Lower leg skin (tissue), 4 donors: Measurements from ENCODE around the gene ETFA. TPM values are rescaled to one million over a fixed set of nuclear protein-coding genes. Genes with fewer than 3 reads are reported as not detected.

ENCODE experiments used
- DNase-seq, 2 donors: peaks; one replicate each; pipeline ENCODE4 v3.0.0-alpha.2; 2019; ENCODE audit warnings: low spot score in 2 of 2
- H3K4me3 ChIP-seq: fragments of 200-600 bp; sonication (generic); 2 replicates; pipeline ENCODE4 v1.5.1; 2017; ENCODE audit warnings: mild to moderate bottlenecking, low read depth; ENCODE audit not compliant: poor library complexity, severe bottlenecking
- CTCF ChIP-seq, 3 donors: fragments of 450-650 bp; IDR thresholded peaks; one replicate each; pipeline ENCODE4 v1.5.1; 2016; ENCODE audit warnings: antibody characterized with exemption in 3 of 3, mild to moderate bottlenecking in 3 of 3, moderate library complexity in 2 of 3
- POLR2A ChIP-seq, 2 donors: fragments of 450-650 bp; IDR thresholded peaks; one replicate each; pipeline ENCODE4 v1.6.1; 2016 to 2017; ENCODE audit warnings: antibody characterized with exemption in 2 of 2, mild to moderate bottlenecking in 1 of 2, moderate library complexity in 1 of 2
- WGBS, 2 donors: methylation state at CpG; one replicate each; pipeline ENCODE4 v1.1.5; 2018; 5-methylcytosine and 5-hydroxymethylcytosine counted together
- intact Hi-C: fragments of 100-400 bp; cut with DNase I; formaldehyde crosslinking; loops from one replicate; pipeline ENCODE4 v1.15.0; 2023; ENCODE audit warnings: low total_unique reads
- total RNA-seq, 4 donors: library from RNA; depleted of rRNA; stranded (reverse); fragments of >200 nt; gene quantifications; one replicate each; pipeline ENCODE4 v1.1.0, GENCODE V29; 2016

Gene ETFA
- total RNA-seq, 4 donors from 2014 or later: 65.1 to 110 (median 67.5) TPM

GRCh38 chr15:76198456-76199105 is 112.7 kb downstream of the ETFA start:
- no peak for TF ChIP-seq CTCF (IDR thresholded peaks at IDR 0.05)
- TF ChIP-seq POLR2A (IDR thresholded peaks at IDR 0.05): no peak
- WGBS, 2 donors: 92 to 96% methylated on average over 6 of the region's 6 CpGs
- no peak for DNase-seq

GRCh38 chr15:76197703-76198455 is 113.4 kb downstream of the ETFA start:
- H3K4me3 ChIP-seq: no peak overlapping the region
- peak in 1 of 2 donors; percentile 82 for DNase-seq
- intact Hi-C loops: no loop called here
- no peak for TF ChIP-seq CTCF (IDR thresholded peaks at IDR 0.05)
- no peak for TF ChIP-seq POLR2A (IDR thresholded peaks at IDR 0.05)
- 59 to 61% methylated on average over 7 to 8 of the region's 8 CpGs for WGBS, 2 donors

More at GRCh38 chr15:76198456-76199105, 112.7 kb downstream of the ETFA start:
- intact Hi-C loops: no loop called here
- no peak overlapping the region for H3K4me3 ChIP-seq

DNA sequence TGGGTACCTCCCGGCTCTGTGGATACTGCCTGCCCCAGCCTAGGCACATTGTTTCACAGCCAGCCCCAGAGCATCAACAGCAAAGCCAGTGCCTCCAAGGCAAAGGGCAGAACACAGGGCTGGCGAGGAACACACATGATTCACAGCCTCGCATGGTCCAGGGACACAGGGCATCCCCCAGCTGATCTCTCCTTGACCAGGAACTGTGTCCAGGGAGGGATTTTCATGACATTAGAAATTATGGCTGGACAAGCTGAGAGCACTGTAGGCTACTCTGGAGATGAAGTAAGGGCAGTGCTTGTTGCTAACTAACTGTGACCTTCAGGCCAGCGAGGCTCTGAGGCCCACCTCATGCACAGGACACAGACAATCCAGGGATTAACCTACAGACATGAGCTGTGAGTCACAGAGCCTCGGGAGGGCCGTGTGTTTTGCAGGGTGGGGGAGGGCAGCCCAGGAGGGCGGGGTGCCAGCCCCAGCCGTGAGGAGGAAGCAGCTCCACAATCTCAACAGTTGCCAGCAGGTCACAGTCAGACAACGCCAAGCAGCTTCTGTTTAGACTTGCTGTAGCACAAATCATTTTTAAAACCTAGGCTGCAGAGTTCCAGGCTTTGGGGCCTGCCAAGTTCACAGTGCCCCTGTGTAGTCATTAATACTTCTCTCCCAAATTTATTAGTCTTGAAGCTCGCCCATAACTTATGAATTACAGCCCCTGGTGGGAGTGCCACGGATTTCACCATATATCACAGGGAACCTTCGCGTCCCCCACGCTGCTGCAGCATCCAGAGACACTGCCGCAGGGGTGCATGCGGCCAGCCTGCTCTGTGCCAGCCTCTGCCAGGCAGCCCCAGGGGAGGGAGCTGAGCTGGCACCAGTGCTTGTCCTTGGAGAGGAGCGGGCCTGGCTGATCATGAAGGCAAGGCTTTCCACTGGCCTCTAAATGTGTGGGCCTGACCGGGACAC is 114.7 kb downstream of the ETFA start:
- DNase-seq: peak in 1 of 2 donors; percentile 74
- H3K4me3 ChIP-seq: no peak overlapping the region
- TF ChIP-seq CTCF (IDR thresholded peaks at IDR 0.05) (no peak), POLR2A (IDR thresholded peaks at IDR 0.05) (no peak)
- 24 to 30% methylated on average over 18 of the region's 18 CpGs for WGBS, 2 donors
- intact Hi-C loops: no loop called here

DNA sequence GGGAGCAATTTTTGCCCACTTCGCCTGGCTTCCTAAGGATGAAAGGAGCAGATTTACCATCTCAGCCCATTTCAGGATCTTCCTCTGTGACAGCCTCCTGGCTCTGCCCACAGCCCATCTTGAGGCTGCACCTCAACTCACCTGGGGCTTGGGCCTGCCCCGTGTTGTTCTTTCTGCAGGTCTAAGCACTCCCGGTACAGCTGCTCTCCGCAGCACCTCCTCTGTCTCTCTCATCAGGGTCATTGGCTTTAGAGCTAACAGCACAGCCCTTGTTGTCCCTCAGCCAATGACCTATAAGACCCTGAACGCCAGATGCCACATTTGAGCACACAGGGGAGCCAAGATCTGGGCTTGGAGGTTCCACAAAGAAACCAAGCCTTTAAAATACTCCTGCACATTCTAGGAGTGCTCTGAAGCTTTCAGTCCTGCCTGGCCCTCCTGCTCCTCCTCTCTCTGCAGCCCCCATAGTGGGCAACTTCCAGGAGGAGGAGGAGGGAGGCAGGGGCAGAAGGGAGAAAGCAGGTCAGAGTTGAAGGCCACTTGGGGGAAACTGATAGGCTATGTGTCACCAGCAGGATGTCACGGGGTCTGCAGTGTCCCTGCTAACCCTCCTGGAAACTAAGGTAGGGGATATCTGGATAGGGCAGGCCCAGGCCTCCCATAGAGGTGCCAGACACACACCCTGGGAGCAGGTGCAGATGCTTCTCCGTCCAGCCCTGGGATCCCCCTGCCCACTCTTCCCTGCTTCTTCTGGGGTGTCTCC is 115.6 kb downstream of the ETFA start:
- no peak for DNase-seq
- intact Hi-C loops: no loop called here
- no peak overlapping the region for H3K4me3 ChIP-seq
- TF ChIP-seq CTCF (IDR thresholded peaks at IDR 0.05) (no peak), POLR2A (IDR thresholded peaks at IDR 0.05) (no peak)
- 66 to 76% methylated on average over 7 of the region's 7 CpGs for WGBS, 2 donors

- no peak overlapping the region for H3K4me3 ChIP-seq
- intact Hi-C loops: no loop called here
- WGBS, 2 donors: 50 to 59% methylated on average over 8 of the region's 8 CpGs
- no peak for TF ChIP-seq CTCF (IDR thresholded peaks at IDR 0.05)
- no peak for TF ChIP-seq POLR2A (IDR thresholded peaks at IDR 0.05)
- DNase-seq: no peak
Measured at GRCh38 chr15:76193934-76194333, 117.3 kb downstream of the ETFA start.
